ENCODE results near the gene RSPH10B. TPM values are rescaled to one million over a fixed set of nuclear protein-coding genes. Genes with fewer than 3 reads are reported as not detected.

Gene RSPH10B
- total RNA-seq, 1 experiment from 2014 or later: not detected

Other genes with a start within 250 kb of the RSPH10B start
- gene RNF216, start 189.0 kb downstream of the RSPH10B start, total RNA-seq (2021): 38.0 and 39.9 TPM in 2 replicates
- 0.83 TPM in 1 of 2 replicates, not detected in the other for gene OCM, start 89.9 kb downstream of the RSPH10B start, total RNA-seq (2021)
- gene CCZ1, start 72.0 kb downstream of the RSPH10B start, total RNA-seq (2021): 54.3 and 81.7 TPM in 2 replicates
- 30.4 and 32.1 TPM in 2 replicates for gene PMS2, start 38.4 kb upstream of the RSPH10B start, total RNA-seq (2021)
- gene AIMP2, start 38.6 kb upstream of the RSPH10B start, total RNA-seq (2021): 65.1 and 73.8 TPM in 2 replicates
- 0.37 TPM in 1 of 2 replicates, not detected in the other for gene ANKRD61, start 60.7 kb upstream of the RSPH10B start, total RNA-seq (2021)
- gene EIF2AK1, start 88.5 kb upstream of the RSPH10B start, total RNA-seq (2021): 202 and 239 TPM in 2 replicates
- 17.5 TPM in 2 replicates for gene USP42, start 134.3 kb upstream of the RSPH10B start, total RNA-seq (2021)